ENCODE results near the gene KITLG.

GRCh38 chr12:88591343-88591742 lies 11.1 kb upstream of the KITLG start:
- TF ChIP-seq CTCF (IDR thresholded peaks at IDR 0.05) (no peak), TAF1 (IDR thresholded peaks at IDR 0.05; ENCODE audit: borderline replicate concordance, low read depth, low read length) (no peak), RAD21 (IDR thresholded peaks at IDR 0.05; ENCODE audit: low read length) (no peak), RFX5 (IDR thresholded peaks at IDR 0.05; ENCODE audit: low read length) (no peak), POLR2AphosphoS5 (IDR thresholded peaks at IDR 0.05; ENCODE audit: low read depth, low read length) (peak; percentile 56; the same call in 1 of the 2 replicates), EZH2phosphoT487 (IDR thresholded peaks at IDR 0.05; ENCODE audit: borderline replicate concordance, low read depth) (no peak)

Data from SK-N-SH (cell line).